ENCODE results near the gene GABRG3.

Gene GABRG3

GRCh38 chr15:27506752-27507151, 535.8 kb downstream of the GABRG3 start:
- H3K27me3 ChIP-seq (ENCODE audit: insufficient read depth, poor library complexity, severe bottlenecking) = no peaks in the 10 kb centered on the region
- no peak for DNase-seq (ENCODE audit: low read depth in 1 of 2, low spot score in 1 of 2)
- H3K4me3 ChIP-seq (replicated peaks; ENCODE audit: insufficient read depth, low read length) = no peak overlapping the region
- no peak for TF ChIP-seq GABPA (IDR thresholded peaks at IDR 0.05; ENCODE audit: low read depth)
- no peak for TF ChIP-seq CTCF (IDR thresholded peaks at IDR 0.05; ENCODE audit: insufficient read depth, low read length)
- no peak for TF ChIP-seq REST (IDR thresholded peaks at IDR 0.05; ENCODE audit: insufficient replicate concordance, low read depth)
- TF ChIP-seq POLR2AphosphoS5 (IDR thresholded peaks at IDR 0.05; ENCODE audit: low read depth) = no peak
- no peak for TF ChIP-seq SPI1 (IDR thresholded peaks at IDR 0.05; ENCODE audit: borderline replicate concordance, low read depth)
- no peak overlapping the region for H3K27ac ChIP-seq (replicated peaks)

GRCh38 chr15:27509014-27509413, 538.0 kb downstream of the GABRG3 start:
- Histone ChIP-seq H3K27ac (replicated peaks) (no peak overlapping the region), H3K4me3 (replicated peaks; ENCODE audit: insufficient read depth, low read length) (no peak overlapping the region), H3K27me3 (ENCODE audit: insufficient read depth, poor library complexity, severe bottlenecking) (no peaks in the 10 kb centered on the region)
- TF ChIP-seq POLR2AphosphoS5 (IDR thresholded peaks at IDR 0.05; ENCODE audit: low read depth) = no peak
- DNase-seq (ENCODE audit: low read depth in 1 of 2, low spot score in 1 of 2) = no peak

DNA sequence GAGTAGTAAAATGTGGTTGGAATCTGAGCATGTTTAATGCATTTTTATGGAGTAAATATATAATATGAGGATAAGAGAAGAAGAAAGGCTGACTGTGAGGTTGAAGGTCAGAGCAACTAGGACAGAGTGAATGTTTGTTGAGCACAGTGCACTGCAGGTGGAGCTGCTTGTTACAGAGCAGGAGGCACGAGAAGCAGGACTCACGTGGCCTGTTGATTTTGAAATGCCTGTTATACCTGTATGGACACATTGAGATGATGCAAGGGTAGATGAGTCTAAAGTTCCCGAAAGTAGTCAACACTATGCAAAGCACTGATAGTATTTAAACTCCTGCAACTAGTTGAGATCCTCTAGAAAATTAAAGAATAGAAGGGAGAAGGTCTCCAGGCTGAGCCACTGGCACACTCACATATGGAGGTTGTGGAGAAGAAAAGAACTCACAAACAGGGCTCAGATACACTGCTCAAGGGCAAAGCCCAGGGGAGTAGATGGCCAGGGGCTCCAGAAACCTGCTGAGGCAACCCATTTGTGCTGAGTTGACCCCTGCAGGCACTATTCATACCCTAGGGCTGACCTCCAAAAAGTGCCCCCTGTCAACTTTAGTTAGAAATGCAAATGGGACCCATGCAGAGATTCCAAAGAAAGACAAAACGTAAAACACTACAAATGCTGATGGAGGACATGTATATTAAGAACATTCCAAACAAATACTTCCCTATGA, 541.5 kb downstream of the GABRG3 start:
- Histone ChIP-seq H3K4me3 (replicated peaks; ENCODE audit: insufficient read depth, low read length) (no peak overlapping the region), H3K27me3 (ENCODE audit: insufficient read depth, poor library complexity, severe bottlenecking) (no peaks in the 10 kb centered on the region), H3K27ac (replicated peaks) (no peak overlapping the region)
- no peak for DNase-seq (ENCODE audit: low read depth in 1 of 2, low spot score in 1 of 2)
- TF ChIP-seq GABPA (IDR thresholded peaks at IDR 0.05; ENCODE audit: low read depth) (no peak), CTCF (IDR thresholded peaks at IDR 0.05; ENCODE audit: insufficient read depth, low read length) (no peak), SPI1 (IDR thresholded peaks at IDR 0.05; ENCODE audit: borderline replicate concordance, low read depth) (no peak), REST (IDR thresholded peaks at IDR 0.05; ENCODE audit: insufficient replicate concordance, low read depth) (no peak), POLR2AphosphoS5 (IDR thresholded peaks at IDR 0.05; ENCODE audit: low read depth) (no peak)

DNA sequence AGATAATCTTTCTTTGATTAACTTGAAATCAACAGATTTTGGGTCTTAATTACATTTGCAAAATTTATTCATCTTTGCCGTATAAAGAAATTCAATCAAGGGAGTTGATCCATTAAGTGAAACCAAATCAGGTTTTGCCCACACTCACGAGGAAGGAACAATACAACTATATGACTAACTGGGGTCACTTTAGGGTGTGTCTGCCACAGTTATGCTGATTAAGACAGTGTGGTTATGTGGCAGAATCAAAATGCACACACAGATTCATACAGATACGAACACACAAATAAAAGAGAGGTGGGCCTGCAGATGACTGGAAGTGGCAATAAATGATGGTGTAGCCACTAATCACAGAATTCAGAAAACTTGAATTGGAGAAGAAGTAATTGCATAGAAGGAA, 543.5 kb downstream of the GABRG3 start:
- Histone ChIP-seq H3K4me3 (replicated peaks; ENCODE audit: insufficient read depth, low read length) (no peak overlapping the region), H3K27ac (replicated peaks) (no peak overlapping the region), H3K27me3 (ENCODE audit: insufficient read depth, poor library complexity, severe bottlenecking) (no peaks in the 10 kb centered on the region)
- no peak for DNase-seq (ENCODE audit: low read depth in 1 of 2, low spot score in 1 of 2)
- TF ChIP-seq REST (IDR thresholded peaks at IDR 0.05; ENCODE audit: insufficient replicate concordance, low read depth) (no peak), SPI1 (IDR thresholded peaks at IDR 0.05; ENCODE audit: borderline replicate concordance, low read depth) (no peak), POLR2AphosphoS5 (IDR thresholded peaks at IDR 0.05; ENCODE audit: low read depth) (no peak), CTCF (IDR thresholded peaks at IDR 0.05; ENCODE audit: insufficient read depth, low read length) (no peak), GABPA (IDR thresholded peaks at IDR 0.05; ENCODE audit: low read depth) (no peak)

All from HL-60 (cell line).